Measurements from ENCODE around the gene ZNF814. TPM values are rescaled to one million over a fixed set of nuclear protein-coding genes. Genes with fewer than 3 reads are reported as not detected.
"Not testable (repeated sequence)": the region's sequence is repeated elsewhere in the genome, so short reads cannot be mapped to it uniquely, and the experiment has no call there.

The ZNF814 gene
- total RNA-seq, 1 donor from 2014 or later: 30.7 TPM

- no peak overlapping the region for H3K9ac ChIP-seq
- no peak for DNase-seq (ENCODE audit: low spot score)
- peaks cover 8% of the 10 kb centered on the region for H3K9me3 ChIP-seq (ENCODE audit: low read depth)
- Mint-ChIP-seq H3K27me3 (ENCODE audit: insufficient read depth, low read depth) (peaks cover 2% of the 10 kb centered on the region), H3K4me1 (no peaks in the 10 kb centered on the region), H3K9me3 (peaks cover 83% of the 10 kb centered on the region), H3K4me3 (no peak overlapping the region), H3K36me3 (peaks cover 78% of the 10 kb centered on the region), H3K27ac (no peak overlapping the region)
- TF ChIP-seq EZH2phosphoT487 (IDR thresholded peaks at IDR 0.05) (no peak), CTCF (IDR thresholded peaks at IDR 0.05) (no peak), EZH2 (IDR thresholded peaks at IDR 0.05) (no peak)
- no peak overlapping the region for H2AFZ ChIP-seq (replicated peaks)
- no peaks in the 10 kb centered on the region for H3K27me3 ChIP-seq
- H3K4me1 ChIP-seq: no peaks in the 10 kb centered on the region
- no peak overlapping the region for H3K27ac ChIP-seq
- peaks cover 5% of the 10 kb centered on the region for H4K20me1 ChIP-seq (ENCODE audit: low read depth)
- no peak overlapping the region for H3K4me2 ChIP-seq
- peaks cover 80% of the 10 kb centered on the region for H3K79me2 ChIP-seq (ENCODE audit: low read depth)
- H3F3A ChIP-seq (ENCODE audit: low read depth): peaks cover 55% of the 10 kb centered on the region
- H3K36me3 ChIP-seq: peaks cover 17% of the 10 kb centered on the region
- no peak overlapping the region for H3K4me3 ChIP-seq
Observed at GRCh38 chr19:57867868-57868492, 20.9 kb downstream of the ZNF814 start.

GRCh38 chr19:57862351-57862750 is 26.5 kb downstream of the ZNF814 start:
- Histone ChIP-seq H3K79me2 (ENCODE audit: low read depth) (peaks cover 62% of the 10 kb centered on the region), H3K36me3 (peaks cover 10% of the 10 kb centered on the region), H3F3A (ENCODE audit: low read depth) (peaks cover 39% of the 10 kb centered on the region)
- not testable (repeated sequence) for H3K9ac ChIP-seq; H3K4me3 Mint-ChIP-seq; H3K27ac Mint-ChIP-seq; H3K9me3 ChIP-seq (ENCODE audit: low read depth); H3K27me3 ChIP-seq; DNase-seq (ENCODE audit: low spot score); H3K4me3 ChIP-seq; H3K4me1 ChIP-seq; H3K27ac ChIP-seq; H3K4me2 ChIP-seq; H4K20me1 ChIP-seq (ENCODE audit: low read depth); H2AFZ ChIP-seq (replicated peaks); H3K4me1 Mint-ChIP-seq; H3K27me3 Mint-ChIP-seq (ENCODE audit: insufficient read depth, low read depth)
- Mint-ChIP-seq H3K9me3 (peaks cover 74% of the 10 kb centered on the region), H3K36me3 (peaks cover 85% of the 10 kb centered on the region)

GRCh38 chr19:57854117-57854516 is 34.7 kb downstream of the ZNF814 start:
- peaks cover 64% of the 10 kb centered on the region for H3K36me3 Mint-ChIP-seq

GRCh38 chr19:57851812-57852603 is 36.8 kb downstream of the ZNF814 start:
- not testable (repeated sequence) for H2AFZ ChIP-seq (replicated peaks); H3K4me1 ChIP-seq; H3K9me3 ChIP-seq (ENCODE audit: low read depth); DNase-seq (ENCODE audit: low spot score); H3K27ac ChIP-seq; H3K36me3 ChIP-seq; H3K27me3 ChIP-seq; H3K4me2 ChIP-seq; H3K4me3 ChIP-seq; H3K9ac ChIP-seq
- H3K27ac Mint-ChIP-seq: peak overlapping the region; percentile 99
- H3K9me3 Mint-ChIP-seq: peaks cover 48% of the 10 kb centered on the region
- Histone ChIP-seq H4K20me1 (ENCODE audit: low read depth) (peaks cover 35% of the 10 kb centered on the region), H3K79me2 (ENCODE audit: low read depth) (peaks cover 57% of the 10 kb centered on the region), H3F3A (ENCODE audit: low read depth) (peaks cover 49% of the 10 kb centered on the region)
- peaks cover 17% of the 10 kb centered on the region for H3K4me1 Mint-ChIP-seq
- H3K27me3 Mint-ChIP-seq (ENCODE audit: insufficient read depth, low read depth): peaks cover 13% of the 10 kb centered on the region
- peaks cover 55% of the 10 kb centered on the region for H3K36me3 Mint-ChIP-seq
- peak overlapping the region; percentile 96 for H3K4me3 Mint-ChIP-seq

More at GRCh38 chr19:57854117-57854516, 34.7 kb downstream of the ZNF814 start:
- Histone ChIP-seq H3K79me2 (ENCODE audit: low read depth) (peaks cover 55% of the 10 kb centered on the region), H4K20me1 (ENCODE audit: low read depth) (peaks cover 32% of the 10 kb centered on the region), H3F3A (ENCODE audit: low read depth) (peaks cover 34% of the 10 kb centered on the region)
- H3K9ac ChIP-seq; H3K27ac ChIP-seq; DNase-seq (ENCODE audit: low spot score); H3K36me3 ChIP-seq; H3K27me3 ChIP-seq; H2AFZ ChIP-seq (replicated peaks); H3K27ac Mint-ChIP-seq; H3K4me3 ChIP-seq; H3K4me1 ChIP-seq; H3K9me3 ChIP-seq (ENCODE audit: low read depth); H3K4me2 ChIP-seq: not testable (repeated sequence)
- peaks cover 13% of the 10 kb centered on the region for H3K27me3 Mint-ChIP-seq (ENCODE audit: insufficient read depth, low read depth)
- peak overlapping the region; percentile 27 for H3K4me3 Mint-ChIP-seq
- peaks cover 17% of the 10 kb centered on the region for H3K4me1 Mint-ChIP-seq
- H3K9me3 Mint-ChIP-seq: peaks cover 58% of the 10 kb centered on the region

Measured in neural progenitor cell (in vitro differentiated cells).